Ascending aorta (tissue), 2 donors: Measurements from ENCODE around the gene CACNA2D1. TPM values are rescaled to one million over a fixed set of nuclear protein-coding genes. Genes with fewer than 3 reads are reported as not detected.

Experiments
- DNase-seq, 2 donors: peaks; one replicate each; pipeline ENCODE4 v3.0.0-alpha.2; 2019; ENCODE audit warnings: low spot score in 2 of 2
- H3K27ac ChIP-seq, 2 donors: fragments of 200-600 bp; sonication (generic); one replicate each; pipeline ENCODE4 v1.5.1; 2016 to 2017; ENCODE audit warnings: mild to moderate bottlenecking in 1 of 2
- H3K27me3 ChIP-seq: fragments of 200-600 bp; sonication (generic); one replicate; pipeline ENCODE4 v1.5.1; 2017
- H3K36me3 ChIP-seq, 2 donors: fragments of 200-600 bp; sonication (generic); one replicate each; pipeline ENCODE4 v1.5.1; 2016
- H3K4me1 ChIP-seq, 2 donors: fragments of 200-600 bp; sonication (generic); one replicate each; pipeline ENCODE4 v1.5.1; 2016 to 2017; ENCODE audit warnings: mild to moderate bottlenecking in 1 of 2
- H3K4me3 ChIP-seq, 2 donors: fragments of 200-600 bp; sonication (generic); one replicate each; pipeline ENCODE4 v1.5.1; 2016 to 2017; ENCODE audit warnings: mild to moderate bottlenecking in 1 of 2
- H3K9me3 ChIP-seq, 2 donors: fragments of 200-600 bp; sonication (generic); one replicate each; pipeline ENCODE4 v1.5.1; 2016
- intact Hi-C: fragments of 100-400 bp; cut with DNase I; formaldehyde crosslinking; loops from one replicate; pipeline ENCODE4 v1.15.1; 2023
- total RNA-seq: library from RNA; depleted of rRNA; stranded (reverse); fragments of >200 nt; gene quantifications from one replicate; pipeline ENCODE4 v1.1.0, GENCODE V29; 2016
- TF ChIP-seq, protein P1 (sequence below), 3 experiments: fragments of 200-600 bp in 2 of 3; fragments of 450-650 bp in 1 of 3; sonication (generic) in 2 of 3; IDR thresholded peaks; one replicate each; pipeline ENCODE4 v1.5.1; 2016 to 2019; ENCODE audit warnings: antibody characterized with exemption in 3 of 3, mild to moderate bottlenecking in 1 of 3, moderate library complexity in 1 of 3

The CACNA2D1 gene
- total RNA-seq, 1 donor from 2014 or later, result 17.3 TPM

DNA sequence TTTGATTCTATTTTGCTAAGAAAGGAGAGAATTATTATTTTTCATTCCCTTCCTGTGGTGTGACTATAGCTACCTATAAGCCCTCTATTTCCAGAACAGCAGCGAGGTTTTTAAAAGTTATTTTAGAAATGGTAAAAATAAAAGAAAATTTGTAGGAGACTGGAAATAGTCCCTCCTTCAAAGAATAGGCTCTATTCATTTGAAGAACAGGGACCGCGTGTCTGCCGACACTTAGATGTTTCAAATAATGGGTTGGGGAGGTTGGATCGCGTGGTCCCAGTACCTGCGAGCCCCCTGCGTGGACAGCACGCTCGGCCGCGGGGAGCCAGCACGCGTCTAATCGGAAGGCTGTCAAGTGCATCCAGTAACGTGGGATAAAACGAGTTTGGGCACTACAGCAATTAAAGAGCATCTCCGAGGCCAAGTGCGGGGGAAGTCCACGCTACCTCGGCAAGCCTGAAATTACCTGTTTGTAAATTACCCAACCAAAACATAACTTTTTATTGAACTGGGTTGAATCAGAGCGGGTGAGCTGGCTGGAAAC is 1.0 kb downstream of the CACNA2D1 start:
- no peaks in the 10 kb centered on the region for H3K36me3 ChIP-seq
- DNase-seq, result no peak
- TF ChIP-seq, protein P1, sequence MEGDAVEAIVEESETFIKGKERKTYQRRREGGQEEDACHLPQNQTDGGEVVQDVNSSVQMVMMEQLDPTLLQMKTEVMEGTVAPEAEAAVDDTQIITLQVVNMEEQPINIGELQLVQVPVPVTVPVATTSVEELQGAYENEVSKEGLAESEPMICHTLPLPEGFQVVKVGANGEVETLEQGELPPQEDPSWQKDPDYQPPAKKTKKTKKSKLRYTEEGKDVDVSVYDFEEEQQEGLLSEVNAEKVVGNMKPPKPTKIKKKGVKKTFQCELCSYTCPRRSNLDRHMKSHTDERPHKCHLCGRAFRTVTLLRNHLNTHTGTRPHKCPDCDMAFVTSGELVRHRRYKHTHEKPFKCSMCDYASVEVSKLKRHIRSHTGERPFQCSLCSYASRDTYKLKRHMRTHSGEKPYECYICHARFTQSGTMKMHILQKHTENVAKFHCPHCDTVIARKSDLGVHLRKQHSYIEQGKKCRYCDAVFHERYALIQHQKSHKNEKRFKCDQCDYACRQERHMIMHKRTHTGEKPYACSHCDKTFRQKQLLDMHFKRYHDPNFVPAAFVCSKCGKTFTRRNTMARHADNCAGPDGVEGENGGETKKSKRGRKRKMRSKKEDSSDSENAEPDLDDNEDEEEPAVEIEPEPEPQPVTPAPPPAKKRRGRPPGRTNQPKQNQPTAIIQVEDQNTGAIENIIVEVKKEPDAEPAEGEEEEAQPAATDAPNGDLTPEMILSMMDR (IDR thresholded peaks at IDR 0.05), result no peak
- H3K4me1 ChIP-seq, result no peaks in the 10 kb centered on the region
- intact Hi-C loops, result loop anchor here (5.0 kb wide), 2 partner anchors 40 to 130 kb away; no protein-coding TSS in a partner anchor
- H3K9me3 ChIP-seq, result no peaks in the 10 kb centered on the region
- no peaks in the 10 kb centered on the region for H3K27me3 ChIP-seq
- peak overlapping the region; percentile 87 to 94 for H3K27ac ChIP-seq
- peak overlapping the region; percentile 81 to 96 for H3K4me3 ChIP-seq

DNA sequence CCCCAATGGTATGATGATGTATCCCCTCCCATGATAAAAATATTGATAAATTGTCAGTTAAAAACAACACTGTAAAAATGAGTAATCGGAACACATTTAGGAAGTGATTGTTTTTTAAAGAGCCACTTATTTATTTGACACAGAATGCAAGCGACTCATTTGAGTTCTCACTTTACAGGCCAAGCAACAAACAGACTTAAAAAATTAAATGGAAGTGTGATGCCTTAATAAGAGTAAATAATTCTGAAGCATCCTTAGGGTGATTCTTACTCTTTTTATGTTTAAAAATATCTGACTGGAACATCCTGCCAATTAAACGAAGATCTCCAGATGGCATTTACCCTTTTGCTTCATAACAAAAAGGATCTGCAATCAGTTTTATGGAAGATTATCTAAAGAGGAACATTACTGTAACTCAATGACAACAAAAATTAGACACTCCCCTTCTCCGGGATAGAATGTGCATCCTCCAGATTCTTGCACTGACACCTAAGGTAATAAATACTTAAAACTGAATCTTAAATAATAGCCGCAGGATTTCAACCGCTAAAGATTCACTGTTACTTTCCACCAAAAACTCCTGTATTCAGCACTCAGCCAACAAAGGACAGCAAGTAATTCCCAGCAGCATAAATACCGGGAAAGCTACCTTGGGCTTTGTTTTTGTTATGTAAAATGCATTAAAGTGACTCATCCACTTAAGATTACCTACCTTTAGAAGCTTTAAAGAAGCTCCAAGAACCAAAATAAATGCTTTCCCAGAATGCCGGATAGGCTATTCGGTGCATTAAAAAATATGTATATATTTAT is 1.7 kb downstream of the CACNA2D1 start:
- intact Hi-C loops, result loop anchor here (5.0 kb wide), 2 partner anchors 40 to 130 kb away; no protein-coding TSS in a partner anchor
- H3K4me1 ChIP-seq, result no peaks in the 10 kb centered on the region

DNA sequence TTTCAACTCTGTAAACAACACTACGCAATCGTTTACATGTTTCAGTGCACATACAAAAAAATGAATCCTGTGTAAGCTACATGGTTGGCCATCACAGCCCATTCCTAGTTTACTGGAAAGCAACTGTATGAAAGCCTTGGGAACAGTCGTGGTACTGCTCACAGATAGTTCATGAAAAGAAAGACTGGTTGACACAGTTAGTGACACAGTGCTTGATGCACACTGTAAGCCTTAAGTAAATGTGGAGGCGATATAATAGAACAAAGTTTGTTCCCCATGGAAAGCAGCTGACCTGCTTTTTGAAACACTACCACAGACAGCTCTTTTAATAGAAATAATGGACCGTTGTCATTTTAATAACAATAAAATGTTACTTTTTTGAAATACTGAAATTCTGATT is 5.1 kb downstream of the CACNA2D1 start:
- Histone ChIP-seq H3K4me3 (no peak overlapping the region), H3K4me1 (no peaks in the 10 kb centered on the region), H3K27ac (no peak overlapping the region), H3K9me3 (no peaks in the 10 kb centered on the region), H3K27me3 (no peaks in the 10 kb centered on the region), H3K36me3 (no peaks in the 10 kb centered on the region)
- intact Hi-C loops, result no loop called here
- TF ChIP-seq, protein P1 (IDR thresholded peaks at IDR 0.05), result no peak
- DNase-seq, result no peak

More for the DNA sequence above, 1.7 kb downstream of the CACNA2D1 start:
- no peak overlapping the region for H3K27ac ChIP-seq
- no peak for DNase-seq
- no peaks in the 10 kb centered on the region for H3K36me3 ChIP-seq
- no peaks in the 10 kb centered on the region for H3K9me3 ChIP-seq
- TF ChIP-seq, protein P1 (IDR thresholded peaks at IDR 0.05), result no peak
- H3K27me3 ChIP-seq, result no peaks in the 10 kb centered on the region
- H3K4me3 ChIP-seq, result peak overlapping the region; percentile 81 to 96

DNA sequence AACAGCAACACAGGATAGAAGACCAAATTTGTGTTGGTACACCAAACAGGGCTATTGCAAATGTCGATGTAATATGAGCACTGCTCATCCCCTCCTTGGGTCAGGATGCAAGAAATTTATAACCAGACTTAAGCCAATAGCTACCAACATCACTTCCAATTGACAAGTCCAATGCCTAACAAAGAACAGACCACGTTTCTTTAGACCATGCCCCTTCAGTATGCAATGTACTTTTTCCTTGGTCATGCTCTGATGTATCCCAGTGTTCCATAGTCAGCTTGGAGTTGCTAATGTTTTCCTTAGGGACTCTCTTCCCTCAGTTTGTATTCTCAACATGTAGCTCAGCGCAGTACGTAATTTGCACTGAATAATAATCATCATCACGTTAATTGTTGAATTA is 7.8 kb downstream of the CACNA2D1 start:
- intact Hi-C loops, result no loop called here
- Histone ChIP-seq H3K4me3 (no peak overlapping the region), H3K27me3 (no peaks in the 10 kb centered on the region), H3K9me3 (no peaks in the 10 kb centered on the region), H3K27ac (no peak overlapping the region), H3K36me3 (no peaks in the 10 kb centered on the region), H3K4me1 (no peaks in the 10 kb centered on the region)
- TF ChIP-seq, protein P1 (IDR thresholded peaks at IDR 0.05), result no peak
- no peak for DNase-seq

DNA sequence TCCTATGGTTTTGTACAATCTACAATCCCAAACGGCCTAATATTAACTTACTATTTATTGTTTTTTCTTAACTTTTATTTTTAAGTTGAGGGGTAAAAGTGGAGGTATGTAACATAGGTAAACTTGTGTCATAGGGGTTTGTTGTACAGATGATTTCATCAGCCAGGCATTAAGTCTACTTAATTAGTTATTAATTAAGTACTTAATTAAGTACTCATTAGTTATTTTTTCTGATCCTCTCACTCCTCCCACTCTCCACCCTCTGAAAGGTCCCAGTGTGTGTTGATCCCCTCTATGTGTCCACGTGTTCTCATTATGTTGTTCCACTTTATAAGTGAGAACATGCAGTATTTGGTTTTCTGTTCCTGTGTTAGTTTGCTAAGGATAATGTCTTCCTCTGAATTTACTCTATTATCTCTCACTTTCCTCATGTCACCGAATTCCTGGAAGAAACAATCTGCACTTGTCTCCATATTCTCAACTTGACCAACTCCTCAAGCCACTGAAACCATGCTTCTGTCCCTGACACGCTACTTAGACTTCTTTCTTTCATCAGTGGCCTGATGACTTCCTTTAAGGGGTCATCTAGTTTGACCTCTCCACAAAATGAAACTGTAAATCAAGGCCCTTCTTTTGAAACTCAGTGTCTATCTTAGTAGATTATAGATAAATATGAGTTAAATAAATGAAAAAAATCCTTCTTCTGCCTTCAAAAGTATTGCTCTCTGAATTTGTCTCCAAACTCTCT is 9.1 kb downstream of the CACNA2D1 start:
- Histone ChIP-seq H3K4me3 (no peak overlapping the region), H3K27ac (no peak overlapping the region), H3K4me1 (no peaks in the 10 kb centered on the region), H3K9me3 (no peaks in the 10 kb centered on the region), H3K36me3 (no peaks in the 10 kb centered on the region), H3K27me3 (no peaks in the 10 kb centered on the region)
- intact Hi-C loops, result no loop called here
- TF ChIP-seq, protein P1 (IDR thresholded peaks at IDR 0.05), result no peak
- DNase-seq, result no peak
